GM08714 (cell line): ENCODE data around the gene CTPS1.

Source experiments
- H3K4me3 ChIP-seq: fragments of 200-500 bp; sonication (Bioruptor generic); 2 replicates; pipeline ENCODE4 v1.5.1; 2014; ENCODE audit warnings: mild to moderate bottlenecking, low read length, inconsistent platforms
- ZNF274 ChIP-seq: IDR thresholded peaks from 2 replicates; pipeline ENCODE4 v1.6.1; 2012; ENCODE audit warnings: mild to moderate bottlenecking, low read depth, low read length

CTPS1 gene

DNA sequence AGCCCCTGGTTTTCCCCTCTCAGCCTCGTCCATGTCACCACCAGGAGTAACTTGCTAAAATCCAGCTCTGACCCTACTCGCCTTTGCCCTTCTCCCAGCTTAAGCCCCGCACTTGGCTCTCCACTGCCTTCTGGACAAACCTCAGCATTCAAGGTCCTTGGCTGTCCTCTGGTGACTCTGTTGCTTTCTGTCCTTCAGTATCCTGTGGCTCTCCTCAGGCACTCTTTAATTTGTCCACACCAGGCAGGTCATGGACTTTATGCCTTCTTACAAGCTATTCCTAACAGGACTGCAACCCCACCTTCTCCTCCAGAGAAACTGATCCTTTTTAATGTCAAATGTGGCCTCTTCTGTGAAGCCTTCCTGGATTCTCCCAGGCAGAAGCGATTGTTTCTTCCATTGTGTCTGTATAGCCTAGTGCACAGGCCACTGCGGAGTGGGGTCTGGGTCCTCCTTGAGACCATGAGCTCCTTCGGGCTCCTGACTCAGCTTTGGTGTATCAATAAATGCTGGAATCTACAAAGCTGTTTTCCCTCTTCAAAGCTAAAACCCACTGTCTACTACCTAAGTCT lies 26.7 kb upstream of the CTPS1 start:
- no peak for TF ChIP-seq ZNF274
- H3K4me3 ChIP-seq, result no peak overlapping the region

DNA sequence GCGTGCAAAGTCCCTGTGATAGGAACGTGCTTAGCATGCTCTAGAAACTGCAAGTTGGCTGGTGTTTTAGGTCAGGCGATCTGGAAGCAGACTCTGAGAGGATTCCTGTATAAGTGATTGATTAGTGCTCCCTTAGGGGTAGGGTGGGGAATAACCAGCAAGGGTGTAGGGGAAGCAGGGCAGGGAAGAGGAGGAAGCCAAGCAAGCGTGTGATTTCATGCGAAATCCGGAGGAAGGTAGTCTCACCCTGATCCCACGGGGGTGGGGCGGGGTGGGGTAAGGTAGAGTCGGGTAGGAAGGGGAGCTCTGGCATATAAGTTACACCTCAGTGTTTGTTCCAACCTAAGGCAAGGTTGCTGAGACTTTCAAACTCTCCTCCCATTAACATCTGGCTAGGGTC lies 24.9 kb upstream of the CTPS1 start:
- no peak overlapping the region for H3K4me3 ChIP-seq
- no peak for TF ChIP-seq ZNF274

DNA sequence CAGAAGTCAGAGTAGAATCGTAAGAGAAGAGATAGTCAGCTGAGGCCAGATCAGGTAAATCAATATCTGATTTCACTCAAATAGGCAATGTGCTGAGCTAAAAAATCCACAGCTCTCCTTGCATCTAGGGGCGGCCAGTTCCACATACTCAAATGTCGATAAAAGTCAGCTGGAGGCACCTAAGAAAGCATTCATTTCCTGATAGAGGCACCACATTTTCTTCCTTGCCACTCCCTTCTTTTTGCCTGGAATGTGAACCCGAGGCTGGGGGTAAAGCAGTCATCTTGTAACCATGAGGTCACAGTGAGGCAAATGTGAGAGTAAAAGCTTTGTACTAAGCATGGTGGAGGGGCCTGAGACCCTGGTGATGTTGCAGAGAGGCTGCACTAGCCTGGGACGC lies 24.2 kb upstream of the CTPS1 start:
- no peak for TF ChIP-seq ZNF274
- H3K4me3 ChIP-seq, result no peak overlapping the region

DNA sequence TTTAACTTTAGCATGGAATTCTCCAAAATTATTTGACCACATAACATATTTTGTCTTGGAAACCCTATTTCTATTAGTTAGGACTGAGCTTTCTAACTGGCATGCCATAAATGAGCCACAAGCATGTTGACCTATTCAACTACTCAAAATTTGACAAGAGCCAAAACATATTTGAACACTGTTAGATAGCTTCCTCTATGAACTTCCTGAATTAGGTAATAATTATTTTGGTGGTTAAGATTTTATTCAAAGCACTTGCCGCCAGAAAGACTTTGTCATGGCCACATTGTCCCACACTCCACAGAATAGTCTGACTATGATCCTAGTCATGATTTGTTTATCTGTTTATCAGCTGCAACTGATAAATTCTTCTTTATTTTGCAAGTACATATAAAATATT lies 23.1 kb upstream of the CTPS1 start:
- H3K4me3 ChIP-seq, result no peak overlapping the region
- no peak for TF ChIP-seq ZNF274

DNA sequence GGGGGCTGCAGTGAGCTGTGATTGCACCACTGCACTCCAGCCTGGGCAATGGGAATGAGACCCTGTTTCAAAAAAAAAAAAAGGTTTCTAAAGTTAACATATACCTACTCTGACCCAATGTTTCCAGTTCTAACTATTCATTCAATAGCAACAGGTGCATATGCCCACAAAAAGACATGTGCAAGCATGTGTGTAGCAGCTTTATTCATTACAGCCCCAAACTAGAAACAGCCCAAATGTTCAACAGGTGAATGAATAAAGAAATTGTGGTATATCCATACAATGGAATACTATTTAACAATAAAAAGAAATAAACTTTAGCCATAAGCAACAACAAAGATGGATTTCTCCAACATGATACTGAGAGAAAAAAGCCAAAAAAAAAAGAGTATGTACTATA lies 21.3 kb upstream of the CTPS1 start:
- no peak for TF ChIP-seq ZNF274
- no peak overlapping the region for H3K4me3 ChIP-seq

DNA sequence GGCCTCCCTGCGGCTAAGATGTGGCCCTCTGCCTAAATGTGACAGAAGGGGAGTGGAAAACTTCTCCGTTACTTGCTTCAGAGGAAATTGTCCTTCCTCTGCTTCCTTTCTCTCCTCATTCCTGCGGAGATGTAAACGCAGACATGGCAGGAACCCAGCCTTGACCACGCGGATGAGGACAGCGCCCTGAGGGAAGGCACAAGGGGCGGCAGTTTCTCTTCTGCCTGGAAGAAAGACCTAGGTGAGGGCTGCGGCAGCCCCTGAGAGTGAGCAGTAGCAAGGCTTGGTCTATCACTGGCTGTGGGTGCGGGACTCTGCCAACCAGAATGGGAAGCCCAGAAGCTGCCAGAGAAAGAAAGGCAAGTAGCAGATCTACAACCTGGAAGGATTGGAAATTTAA lies 14.0 kb upstream of the CTPS1 start:
- H3K4me3 ChIP-seq, result no peak overlapping the region

DNA sequence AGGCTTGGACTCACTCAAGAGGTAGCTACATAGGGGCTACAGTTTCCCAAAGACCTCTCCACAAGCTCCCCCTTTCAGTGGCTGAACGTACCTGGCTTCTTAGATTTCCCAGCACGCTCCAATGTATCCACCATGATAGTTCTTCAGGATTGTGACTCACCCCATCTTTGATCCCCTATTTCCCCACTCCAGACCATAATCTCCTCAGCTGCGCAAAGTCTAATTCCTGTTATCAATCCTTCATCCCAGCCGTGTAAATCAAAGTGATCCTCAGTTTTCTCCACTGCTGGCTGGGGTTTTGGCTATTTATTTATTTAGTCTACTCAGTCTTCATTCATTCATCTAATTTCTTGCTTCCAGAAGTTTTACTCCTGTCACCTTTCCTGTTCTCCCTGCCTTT lies 13.1 kb upstream of the CTPS1 start:
- H3K4me3 ChIP-seq, result no peak overlapping the region
- TF ChIP-seq ZNF274, result no peak

More for the DNA sequence above, 14.0 kb upstream of the CTPS1 start:
- no peak for TF ChIP-seq ZNF274

DNA sequence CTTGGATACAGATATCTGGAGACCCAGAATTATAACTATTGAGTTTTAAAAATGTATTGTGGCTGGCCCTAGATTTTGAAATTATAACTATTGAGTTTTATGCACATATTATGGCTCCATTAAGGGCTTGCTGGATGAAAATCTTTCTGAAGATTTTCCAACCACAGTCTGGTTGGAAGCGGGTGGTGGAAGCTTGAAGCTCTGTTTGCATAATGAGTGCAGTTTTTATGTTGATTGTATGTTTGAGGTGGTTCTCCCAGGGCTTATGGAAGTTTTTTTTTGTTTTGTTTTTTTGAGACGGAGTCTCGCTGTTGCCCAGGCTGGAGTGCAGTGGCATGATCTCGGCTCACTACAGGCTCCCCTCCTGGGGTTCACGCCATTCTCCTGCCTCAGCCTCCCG lies 10.1 kb upstream of the CTPS1 start:
- no peak for TF ChIP-seq ZNF274

DNA sequence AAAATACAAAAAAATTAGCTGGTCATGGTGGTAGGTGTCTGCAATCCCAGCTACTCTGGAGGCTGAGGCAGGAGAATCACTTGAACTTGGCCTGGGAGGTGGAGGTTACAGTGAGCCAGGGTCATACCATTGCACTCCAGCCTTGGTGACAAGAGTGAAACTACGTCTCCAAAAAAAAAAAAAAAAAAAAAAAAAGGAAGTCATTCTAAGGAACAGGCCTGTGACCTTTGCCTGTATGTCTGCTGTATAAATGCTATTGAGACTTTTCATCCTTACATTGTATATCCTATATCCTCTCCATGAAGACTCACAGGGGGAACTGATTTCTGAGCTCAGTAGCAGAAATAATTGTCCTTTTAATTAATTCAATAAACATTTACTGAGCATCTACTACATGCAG lies 7.5 kb upstream of the CTPS1 start:
- no peak overlapping the region for H3K4me3 ChIP-seq

More for the DNA sequence above, 10.1 kb upstream of the CTPS1 start:
- H3K4me3 ChIP-seq, result no peak overlapping the region

DNA sequence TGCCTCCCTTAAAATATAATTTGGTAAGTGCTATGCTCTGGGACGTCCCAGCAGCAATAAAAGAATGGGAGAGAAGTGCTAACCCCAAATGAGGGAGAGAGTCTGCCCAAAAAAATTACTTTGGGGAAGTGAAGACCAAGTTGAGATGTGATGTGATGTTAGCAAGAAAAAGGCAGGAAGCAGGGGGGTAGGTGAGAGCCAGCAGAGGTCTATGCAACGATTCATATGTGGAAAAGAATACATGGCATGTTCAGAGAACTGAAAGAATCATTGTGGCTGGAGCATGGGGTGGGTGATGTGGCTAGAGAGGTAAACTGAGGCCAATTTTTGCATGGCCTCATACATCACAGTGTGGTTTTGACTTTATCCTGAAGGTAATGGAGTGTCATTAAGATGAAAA lies 5.6 kb upstream of the CTPS1 start:
- no peak overlapping the region for H3K4me3 ChIP-seq
- no peak for TF ChIP-seq ZNF274

More for the DNA sequence above, 7.5 kb upstream of the CTPS1 start:
- TF ChIP-seq ZNF274, result no peak

DNA sequence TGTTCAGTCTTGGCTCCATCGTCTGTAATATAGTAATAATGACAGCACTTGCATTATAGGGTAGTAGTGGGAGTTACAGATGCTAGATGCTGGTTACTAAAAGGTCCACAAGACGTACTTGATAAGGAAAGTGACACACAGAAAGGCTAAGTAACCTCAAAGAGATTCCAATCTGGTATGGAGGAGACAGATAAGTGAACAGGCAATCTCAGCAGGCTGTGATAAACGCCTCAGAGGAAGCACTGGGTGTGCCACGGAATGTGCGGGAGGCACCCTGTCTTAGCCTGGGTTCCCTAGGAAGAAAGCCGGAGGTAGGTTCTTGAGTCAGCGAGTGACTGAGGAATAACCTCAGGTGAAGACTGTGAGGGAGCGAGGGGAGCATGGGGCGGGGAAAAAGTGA lies 4.6 kb upstream of the CTPS1 start:
- no peak for TF ChIP-seq ZNF274
- no peak overlapping the region for H3K4me3 ChIP-seq

DNA sequence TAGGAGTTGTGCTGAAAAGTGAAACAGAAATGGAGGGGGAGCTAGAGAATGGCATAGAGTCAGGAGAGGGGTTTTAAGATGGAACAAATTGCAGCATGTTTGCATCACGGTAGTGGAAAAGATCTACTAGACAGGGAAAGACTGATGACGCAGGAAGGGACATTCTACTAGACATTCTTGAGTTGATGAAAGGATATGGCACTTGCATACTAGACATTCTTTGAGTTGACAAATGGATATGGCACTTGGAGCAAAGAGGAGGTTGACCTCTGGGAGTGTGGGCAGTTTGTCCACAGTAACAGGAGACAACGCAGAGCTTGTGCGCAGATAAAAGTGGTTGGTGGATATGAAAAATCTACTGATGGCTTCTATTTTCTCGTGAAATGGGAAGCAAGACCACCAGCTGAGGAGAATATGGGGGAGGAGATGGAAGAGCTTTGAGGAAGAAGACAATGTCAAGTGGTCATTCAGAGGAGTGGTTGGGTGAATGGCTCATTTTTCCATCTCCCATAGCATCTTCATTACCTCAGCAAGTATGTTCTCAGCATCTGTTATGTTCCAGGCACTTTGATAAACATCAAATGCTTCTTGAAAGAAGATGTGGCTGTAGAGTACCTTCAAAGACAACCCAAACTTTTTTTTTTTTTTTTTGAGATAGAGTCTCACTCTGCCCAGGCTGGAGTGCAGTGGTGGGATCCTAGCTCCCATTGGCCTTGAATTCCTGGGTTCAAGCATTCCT lies 2.4 kb upstream of the CTPS1 start:
- H3K4me3 ChIP-seq, result no peak overlapping the region
- no peak for TF ChIP-seq ZNF274

DNA sequence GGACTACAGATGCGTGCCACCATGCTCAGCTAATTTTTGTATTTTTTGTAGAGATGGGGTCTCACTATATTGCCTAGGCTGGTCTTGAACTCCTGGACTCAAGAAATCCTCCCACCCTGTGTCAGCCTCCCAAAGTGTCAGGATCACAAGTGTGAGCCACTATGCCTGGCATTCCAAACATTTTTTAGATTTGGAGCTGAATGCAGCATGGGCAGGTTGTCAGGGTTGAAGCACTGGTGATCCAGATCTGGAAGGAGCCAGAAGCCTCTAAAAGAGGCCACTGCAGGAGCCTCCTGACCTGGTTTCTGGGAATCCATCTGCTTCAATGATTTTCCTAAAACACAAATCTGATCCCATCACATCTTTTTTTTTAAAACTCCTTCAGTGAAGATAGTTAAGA lies 1.8 kb upstream of the CTPS1 start:
- no peak for TF ChIP-seq ZNF274
- H3K4me3 ChIP-seq, result no peak overlapping the region

DNA sequence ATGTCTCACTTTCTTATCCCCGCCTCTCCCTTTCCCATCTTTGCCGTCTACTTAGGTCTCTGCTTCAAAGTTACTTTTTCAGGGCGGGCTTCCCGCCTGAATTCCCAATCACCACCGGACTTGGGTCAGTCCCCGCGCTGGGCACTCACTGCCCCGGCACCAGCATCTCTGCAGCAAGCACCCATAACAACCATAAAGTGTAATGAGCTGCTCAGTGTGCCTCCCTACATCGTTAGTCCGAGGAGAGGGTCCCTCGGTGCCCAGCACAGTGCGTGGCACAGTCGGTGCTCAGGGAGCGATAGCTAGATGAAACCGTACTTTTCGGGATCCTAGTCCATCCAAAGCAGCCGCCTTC lies 633 bp upstream of the CTPS1 start:
- H3K4me3 ChIP-seq, result peak overlapping the region; percentile 98; the same call in 1 of the 2 replicates

DNA sequence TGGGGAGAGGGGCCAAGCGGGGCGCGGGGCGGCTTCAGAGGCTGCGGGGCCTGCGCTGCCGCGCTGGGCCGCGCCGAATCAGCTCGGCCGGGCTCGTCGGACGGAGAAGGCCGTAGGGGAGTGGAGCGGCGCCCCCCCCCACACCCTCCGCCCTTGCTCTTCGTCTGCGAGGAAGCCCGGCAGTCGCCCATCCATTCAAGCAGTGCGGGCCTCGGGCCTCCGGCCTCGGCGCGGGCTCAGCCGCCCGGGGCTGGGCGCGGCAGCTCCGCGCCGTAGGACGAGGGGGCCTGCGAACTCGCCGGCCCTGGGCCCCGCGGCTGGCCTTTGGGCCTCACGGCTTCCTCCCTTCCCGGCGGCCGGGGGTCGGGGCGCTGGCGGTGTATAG lies 564 bp downstream of the CTPS1 start:
- H3K4me3 ChIP-seq, result peak overlapping the region; percentile 98
- TF ChIP-seq ZNF274, result no peak

More for the DNA sequence above, 633 bp upstream of the CTPS1 start:
- no peak for TF ChIP-seq ZNF274
